OCI-LY3 (cell line): ENCODE data around the gene HSBP1.

Experiments
- H2AFZ ChIP-seq: fragments of 200-600, 300-600 bp; shearing (Covaris generic); 2 replicates; pipeline ENCODE4 v1.6.0; 2014; ENCODE audit warnings: antibody characterized with exemption, low read depth, low read length
- H3K27ac ChIP-seq: fragments of 200-600, 300-600 bp; sonication (generic); 2 replicates; pipeline ENCODE4 v1.5.1; 2014; ENCODE audit warnings: mild to moderate bottlenecking, low read length, moderate library complexity, mixed read lengths
- H3K27me3 ChIP-seq: fragments of 200-600, 300-600 bp; sonication (generic); 2 replicates; pipeline ENCODE4 v1.6.1; 2014; ENCODE audit warnings: low read depth, low read length, mixed read lengths
- H3K36me3 ChIP-seq: fragments of 200-600, 300-600 bp; sonication (generic); replicated peaks from 2 replicates; pipeline ENCODE3; 2014; ENCODE audit warnings: low read depth, low read length, mixed read lengths
- H3K4me1 ChIP-seq: fragments of 300-600, 200-600 bp; sonication (generic); 2 replicates; pipeline ENCODE4 v1.6.1; 2014; ENCODE audit warnings: low read length, mixed read lengths
- H3K4me2 ChIP-seq: fragments of 200-600, 300-600 bp; sonication (generic); 2 replicates; pipeline ENCODE4 v1.6.1; 2014; ENCODE audit warnings: low read length, mixed read lengths
- H3K4me3 ChIP-seq: fragments of 300-600, 200-600 bp; sonication (generic); 2 replicates; pipeline ENCODE4 v1.5.1; 2014; ENCODE audit warnings: antibody characterized with exemption, mild to moderate bottlenecking, low read length, moderate library complexity
- H3K79me2 ChIP-seq: fragments of 300-600, 200-600 bp; shearing (Covaris generic); 2 replicates; pipeline ENCODE4 v1.6.1; 2014; ENCODE audit warnings: mild to moderate bottlenecking, low read length, mixed read lengths
- H3K9ac ChIP-seq: fragments of 300-600, 200-600 bp; shearing (Covaris generic); 2 replicates; pipeline ENCODE4 v1.6.0; 2014; ENCODE audit warnings: mild to moderate bottlenecking, low read length, moderate library complexity
- H3K9me3 ChIP-seq: fragments of 200-600, 300-600 bp; shearing (Covaris generic); 2 replicates; pipeline ENCODE4 v1.6.1; 2014; ENCODE audit warnings: low read length, mixed read lengths; ENCODE audit not compliant: insufficient read depth
- H4K20me1 ChIP-seq: fragments of 200-600, 300-600 bp; sonication (generic); 2 replicates; pipeline ENCODE4 v1.6.1; 2016; ENCODE audit warnings: low read length, mixed read lengths; ENCODE audit not compliant: insufficient read depth
- CTCF ChIP-seq: fragments of 200-600, 300-600 bp; sonication (generic); IDR thresholded peaks from 2 replicates; pipeline ENCODE4 v1.5.1; 2014; ENCODE audit warnings: antibody characterized with exemption, low read length, low read depth
- EZH2phosphoT487 ChIP-seq: fragments of 200-600 bp; shearing (Covaris generic); IDR thresholded peaks from 2 replicates; pipeline ENCODE4 v1.6.1; 2018; ENCODE audit warnings: antibody characterized with exemption, mixed run types, low read depth

The HSBP1 gene

GRCh38 chr16:83831456-83831987, 23.7 kb downstream of the HSBP1 start:
- Histone ChIP-seq H3K9ac (no peak overlapping the region), H3K27me3 (peaks cover 17% of the 10 kb centered on the region), H3K4me3 (no peak overlapping the region), H3K4me2 (no peak overlapping the region), H3K4me1 (peaks cover 7% of the 10 kb centered on the region), H3K9me3 (no peaks in the 10 kb centered on the region), H3K36me3 (no peaks in the 10 kb centered on the region), H4K20me1 (no peaks in the 10 kb centered on the region), H3K27ac (no peak overlapping the region), H2AFZ (no peak overlapping the region), H3K79me2 (no peaks in the 10 kb centered on the region)
- no peak for TF ChIP-seq CTCF
- TF ChIP-seq EZH2phosphoT487, result no peak

GRCh38 chr16:83833921-83834320, 26.1 kb downstream of the HSBP1 start:
- H3K27ac ChIP-seq, result no peak overlapping the region
- no peak overlapping the region for H3K4me2 ChIP-seq
- H3K9me3 ChIP-seq, result no peaks in the 10 kb centered on the region
- no peaks in the 10 kb centered on the region for H3K36me3 ChIP-seq
- TF ChIP-seq CTCF (no peak), EZH2phosphoT487 (no peak)
- H3K79me2 ChIP-seq, result no peaks in the 10 kb centered on the region
- no peaks in the 10 kb centered on the region for H4K20me1 ChIP-seq
- H2AFZ ChIP-seq, result no peak overlapping the region
- H3K4me3 ChIP-seq, result no peak overlapping the region
- peaks cover 33% of the 10 kb centered on the region for H3K27me3 ChIP-seq
- H3K4me1 ChIP-seq, result 0 out of 2 replicates have a peak, but pooled peaks cover 4% of the 10 kb centered on the region
- no peak overlapping the region for H3K9ac ChIP-seq

GRCh38 chr16:83835586-83836566, 28.1 kb downstream of the HSBP1 start:
- no peaks in the 10 kb centered on the region for H4K20me1 ChIP-seq
- H3K27me3 ChIP-seq, result peaks cover 33% of the 10 kb centered on the region
- H3K4me1 ChIP-seq, result 0 out of 2 replicates have a peak, but pooled peaks cover 4% of the 10 kb centered on the region
- no peaks in the 10 kb centered on the region for H3K36me3 ChIP-seq
- no peak overlapping the region for H3K4me3 ChIP-seq
- no peak overlapping the region for H3K27ac ChIP-seq
- no peaks in the 10 kb centered on the region for H3K9me3 ChIP-seq
- no peaks in the 10 kb centered on the region for H3K79me2 ChIP-seq
- TF ChIP-seq EZH2phosphoT487, result no peak
- no peak overlapping the region for H3K9ac ChIP-seq
- H3K4me2 ChIP-seq, result no peak overlapping the region
- no peak overlapping the region for H2AFZ ChIP-seq

- H3K27ac ChIP-seq, result no peak overlapping the region
- no peaks in the 10 kb centered on the region for H3K9me3 ChIP-seq
- H3K36me3 ChIP-seq, result no peaks in the 10 kb centered on the region
- TF ChIP-seq CTCF (no peak), EZH2phosphoT487 (no peak)
- no peaks in the 10 kb centered on the region for H3K79me2 ChIP-seq
- H3K4me2 ChIP-seq, result no peak overlapping the region
- no peak overlapping the region for H2AFZ ChIP-seq
- H3K9ac ChIP-seq, result no peak overlapping the region
- no peak overlapping the region for H3K4me3 ChIP-seq
- peaks cover 21% of the 10 kb centered on the region for H3K27me3 ChIP-seq
- no peaks in the 10 kb centered on the region for H4K20me1 ChIP-seq
- 0 out of 2 replicates have a peak, but pooled peaks cover 4% of the 10 kb centered on the region for H3K4me1 ChIP-seq
Observed at GRCh38 chr16:83837566-83837965, 29.8 kb downstream of the HSBP1 start.
